OCI-LY3 (cell line): ENCODE results near the gene LSM14B.

Experiments used
- H2AFZ ChIP-seq: fragments of 200-600, 300-600 bp; shearing (Covaris generic); 2 replicates; pipeline ENCODE4 v1.6.0; 2014; ENCODE audit warnings: antibody characterized with exemption, low read depth, low read length
- H3K27ac ChIP-seq: fragments of 200-600, 300-600 bp; sonication (generic); 2 replicates; pipeline ENCODE4 v1.5.1; 2014; ENCODE audit warnings: mild to moderate bottlenecking, low read length, moderate library complexity, mixed read lengths
- H3K27me3 ChIP-seq: fragments of 200-600, 300-600 bp; sonication (generic); 2 replicates; pipeline ENCODE4 v1.6.1; 2014; ENCODE audit warnings: low read depth, low read length, mixed read lengths
- H3K36me3 ChIP-seq: fragments of 200-600, 300-600 bp; sonication (generic); replicated peaks from 2 replicates; pipeline ENCODE3; 2014; ENCODE audit warnings: low read depth, low read length, mixed read lengths
- H3K4me1 ChIP-seq: fragments of 300-600, 200-600 bp; sonication (generic); 2 replicates; pipeline ENCODE4 v1.6.1; 2014; ENCODE audit warnings: low read length, mixed read lengths
- H3K4me2 ChIP-seq: fragments of 200-600, 300-600 bp; sonication (generic); 2 replicates; pipeline ENCODE4 v1.6.1; 2014; ENCODE audit warnings: low read length, mixed read lengths
- H3K4me3 ChIP-seq: fragments of 300-600, 200-600 bp; sonication (generic); 2 replicates; pipeline ENCODE4 v1.5.1; 2014; ENCODE audit warnings: antibody characterized with exemption, mild to moderate bottlenecking, low read length, moderate library complexity
- H3K79me2 ChIP-seq: fragments of 300-600, 200-600 bp; shearing (Covaris generic); 2 replicates; pipeline ENCODE4 v1.6.1; 2014; ENCODE audit warnings: mild to moderate bottlenecking, low read length, mixed read lengths
- H3K9ac ChIP-seq: fragments of 300-600, 200-600 bp; shearing (Covaris generic); 2 replicates; pipeline ENCODE4 v1.6.0; 2014; ENCODE audit warnings: mild to moderate bottlenecking, low read length, moderate library complexity
- H3K9me3 ChIP-seq: fragments of 200-600, 300-600 bp; shearing (Covaris generic); 2 replicates; pipeline ENCODE4 v1.6.1; 2014; ENCODE audit warnings: low read length, mixed read lengths; ENCODE audit not compliant: insufficient read depth
- H4K20me1 ChIP-seq: fragments of 200-600, 300-600 bp; sonication (generic); 2 replicates; pipeline ENCODE4 v1.6.1; 2016; ENCODE audit warnings: low read length, mixed read lengths; ENCODE audit not compliant: insufficient read depth
- EZH2phosphoT487 ChIP-seq: fragments of 200-600 bp; shearing (Covaris generic); IDR thresholded peaks from 2 replicates; pipeline ENCODE4 v1.6.1; 2018; ENCODE audit warnings: antibody characterized with exemption, mixed run types, low read depth
- TF ChIP-seq, protein P1 (sequence below): fragments of 200-600, 300-600 bp; sonication (generic); IDR thresholded peaks from 2 replicates; pipeline ENCODE4 v1.5.1; 2014; ENCODE audit warnings: antibody characterized with exemption, low read length, low read depth

Gene LSM14B

GRCh38 chr20:62138912-62139311 is 16.6 kb downstream of the LSM14B start:
- Histone ChIP-seq H3K4me2 (no peak overlapping the region), H3K4me1 (peaks cover 12% of the 10 kb centered on the region), H3K36me3 (peaks cover 70% of the 10 kb centered on the region), H3K79me2 (peaks cover 57% of the 10 kb centered on the region), H3K9ac (no peak overlapping the region), H3K27me3 (no peaks in the 10 kb centered on the region), H2AFZ (no peak overlapping the region), H3K4me3 (no peak overlapping the region), H4K20me1 (peaks cover 57% of the 10 kb centered on the region), H3K9me3 (no peaks in the 10 kb centered on the region), H3K27ac (no peak overlapping the region)
- TF ChIP-seq, protein P1, sequence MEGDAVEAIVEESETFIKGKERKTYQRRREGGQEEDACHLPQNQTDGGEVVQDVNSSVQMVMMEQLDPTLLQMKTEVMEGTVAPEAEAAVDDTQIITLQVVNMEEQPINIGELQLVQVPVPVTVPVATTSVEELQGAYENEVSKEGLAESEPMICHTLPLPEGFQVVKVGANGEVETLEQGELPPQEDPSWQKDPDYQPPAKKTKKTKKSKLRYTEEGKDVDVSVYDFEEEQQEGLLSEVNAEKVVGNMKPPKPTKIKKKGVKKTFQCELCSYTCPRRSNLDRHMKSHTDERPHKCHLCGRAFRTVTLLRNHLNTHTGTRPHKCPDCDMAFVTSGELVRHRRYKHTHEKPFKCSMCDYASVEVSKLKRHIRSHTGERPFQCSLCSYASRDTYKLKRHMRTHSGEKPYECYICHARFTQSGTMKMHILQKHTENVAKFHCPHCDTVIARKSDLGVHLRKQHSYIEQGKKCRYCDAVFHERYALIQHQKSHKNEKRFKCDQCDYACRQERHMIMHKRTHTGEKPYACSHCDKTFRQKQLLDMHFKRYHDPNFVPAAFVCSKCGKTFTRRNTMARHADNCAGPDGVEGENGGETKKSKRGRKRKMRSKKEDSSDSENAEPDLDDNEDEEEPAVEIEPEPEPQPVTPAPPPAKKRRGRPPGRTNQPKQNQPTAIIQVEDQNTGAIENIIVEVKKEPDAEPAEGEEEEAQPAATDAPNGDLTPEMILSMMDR: no peak
- no peak for TF ChIP-seq EZH2phosphoT487

DNA sequence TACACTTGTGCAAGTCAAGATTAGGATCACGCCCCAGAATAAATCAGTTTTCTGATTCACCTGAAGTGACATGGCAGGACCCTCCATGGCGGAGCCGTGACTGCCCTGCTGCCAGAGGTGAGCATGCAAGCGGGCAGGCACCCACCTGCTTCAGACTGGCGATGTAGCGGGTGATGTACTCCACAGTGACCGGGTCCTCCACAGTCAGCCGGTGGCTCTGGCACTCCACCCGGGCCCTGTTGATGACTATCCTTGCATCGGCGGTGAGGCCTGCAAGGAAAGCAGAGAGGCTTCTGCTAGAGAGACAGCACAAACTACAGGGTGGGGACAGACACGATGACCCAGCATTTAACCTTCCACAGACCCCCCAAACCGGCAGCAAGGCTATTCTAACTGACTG is 17.4 kb downstream of the LSM14B start:
- peaks cover 66% of the 10 kb centered on the region for H3K36me3 ChIP-seq
- H3K27me3 ChIP-seq: no peaks in the 10 kb centered on the region
- no peak overlapping the region for H2AFZ ChIP-seq
- no peak overlapping the region for H3K27ac ChIP-seq
- peaks cover 57% of the 10 kb centered on the region for H4K20me1 ChIP-seq
- H3K4me2 ChIP-seq: no peak overlapping the region
- no peaks in the 10 kb centered on the region for H3K9me3 ChIP-seq
- peaks cover 14% of the 10 kb centered on the region for H3K4me1 ChIP-seq
- no peak overlapping the region for H3K4me3 ChIP-seq
- no peak overlapping the region for H3K9ac ChIP-seq
- TF ChIP-seq, protein P1: no peak
- TF ChIP-seq EZH2phosphoT487: no peak
- H3K79me2 ChIP-seq: peaks cover 64% of the 10 kb centered on the region

DNA sequence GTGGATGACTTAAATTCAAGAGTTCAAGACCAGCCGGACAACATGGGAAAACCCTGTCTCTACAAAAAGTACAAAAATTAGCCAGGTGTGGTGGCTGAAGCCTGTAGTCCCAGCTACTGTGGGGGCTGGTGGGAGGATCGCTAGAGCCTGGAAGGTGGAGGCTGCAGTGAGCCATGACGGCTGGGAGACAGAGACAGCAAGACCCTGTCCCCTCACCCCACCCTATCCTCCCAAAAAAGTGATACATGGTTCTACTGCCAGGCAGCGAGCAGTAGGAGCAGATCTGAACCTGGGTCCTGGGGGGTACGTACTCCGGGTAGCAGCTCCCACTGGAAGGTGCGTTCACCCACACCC is 18.7 kb downstream of the LSM14B start:
- no peak for TF ChIP-seq EZH2phosphoT487
- Histone ChIP-seq H3K79me2 (peaks cover 78% of the 10 kb centered on the region), H3K36me3 (peaks cover 56% of the 10 kb centered on the region), H3K27me3 (no peaks in the 10 kb centered on the region), H2AFZ (no peak overlapping the region), H3K9me3 (no peaks in the 10 kb centered on the region), H3K4me1 (peaks cover 19% of the 10 kb centered on the region), H4K20me1 (peaks cover 71% of the 10 kb centered on the region), H3K9ac (no peak overlapping the region; the same call in 1 of the 2 replicates), H3K27ac (no peak overlapping the region), H3K4me2 (peak overlapping the region; percentile 98), H3K4me3 (peak overlapping the region; percentile 84)

- H3K4me3 ChIP-seq: peak overlapping the region; percentile 84
- H4K20me1 ChIP-seq: peaks cover 70% of the 10 kb centered on the region
- peaks cover 84% of the 10 kb centered on the region for H3K79me2 ChIP-seq
- peaks cover 50% of the 10 kb centered on the region for H3K36me3 ChIP-seq
- H2AFZ ChIP-seq: no peak overlapping the region
- no peaks in the 10 kb centered on the region for H3K27me3 ChIP-seq
- H3K27ac ChIP-seq: peak overlapping the region; percentile 70
- H3K4me1 ChIP-seq: peaks cover 19% of the 10 kb centered on the region
- no peaks in the 10 kb centered on the region for H3K9me3 ChIP-seq
- peak overlapping the region; percentile 75 for H3K9ac ChIP-seq
- TF ChIP-seq, protein P1: peak; percentile 52
- TF ChIP-seq EZH2phosphoT487: no peak
- peak overlapping the region; percentile 98 for H3K4me2 ChIP-seq
Measured at GRCh38 chr20:62141397-62142251, 19.3 kb downstream of the LSM14B start.
